Upper lobe of left lung (tissue), 4 donors: Measurements from ENCODE around the gene GIPC1.

Experiments used
- EP300 ChIP-seq, 4 donors: sonication (generic); formaldehyde crosslinking; IDR thresholded peaks; one replicate each; pipeline ENCODE4 v1.5.1; 2017; ENCODE audit warnings: antibody characterized with exemption in 4 of 4, control low read depth in 2 of 4
- POLR2A ChIP-seq, 4 donors: fragments of 450-650 bp; IDR thresholded peaks; one replicate each; pipeline ENCODE4 v1.5.1; 2016 to 2017; ENCODE audit warnings: antibody characterized with exemption in 4 of 4, mild to moderate bottlenecking in 2 of 4
- TF ChIP-seq, protein P1 (sequence below), 6 experiments: fragments of 450-650 bp in 4 of 6; fragments of 200-600 bp in 2 of 6; sonication (generic) in 2 of 6; IDR thresholded peaks; one replicate each; pipeline ENCODE4 v1.5.1; 2016 to 2019; ENCODE audit warnings: antibody characterized with exemption in 6 of 6

GRCh38 chr19:14542711-14543328 lies 46.9 kb upstream of the GIPC1 start:
- TF ChIP-seq POLR2A (IDR thresholded peaks at IDR 0.05): no peak
- TF ChIP-seq, protein P1, sequence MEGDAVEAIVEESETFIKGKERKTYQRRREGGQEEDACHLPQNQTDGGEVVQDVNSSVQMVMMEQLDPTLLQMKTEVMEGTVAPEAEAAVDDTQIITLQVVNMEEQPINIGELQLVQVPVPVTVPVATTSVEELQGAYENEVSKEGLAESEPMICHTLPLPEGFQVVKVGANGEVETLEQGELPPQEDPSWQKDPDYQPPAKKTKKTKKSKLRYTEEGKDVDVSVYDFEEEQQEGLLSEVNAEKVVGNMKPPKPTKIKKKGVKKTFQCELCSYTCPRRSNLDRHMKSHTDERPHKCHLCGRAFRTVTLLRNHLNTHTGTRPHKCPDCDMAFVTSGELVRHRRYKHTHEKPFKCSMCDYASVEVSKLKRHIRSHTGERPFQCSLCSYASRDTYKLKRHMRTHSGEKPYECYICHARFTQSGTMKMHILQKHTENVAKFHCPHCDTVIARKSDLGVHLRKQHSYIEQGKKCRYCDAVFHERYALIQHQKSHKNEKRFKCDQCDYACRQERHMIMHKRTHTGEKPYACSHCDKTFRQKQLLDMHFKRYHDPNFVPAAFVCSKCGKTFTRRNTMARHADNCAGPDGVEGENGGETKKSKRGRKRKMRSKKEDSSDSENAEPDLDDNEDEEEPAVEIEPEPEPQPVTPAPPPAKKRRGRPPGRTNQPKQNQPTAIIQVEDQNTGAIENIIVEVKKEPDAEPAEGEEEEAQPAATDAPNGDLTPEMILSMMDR (IDR thresholded peaks at IDR 0.05): no peak
- TF ChIP-seq EP300 (IDR thresholded peaks at IDR 0.05): no peak
